Left renal pelvis (tissue), 4 donors: ENCODE data around the gene AFF3. TPM values are rescaled to one million over a fixed set of nuclear protein-coding genes. Genes with fewer than 3 reads are reported as not detected.
"Not testable (repeated sequence)": the region's sequence is repeated elsewhere in the genome, so short reads cannot be mapped to it uniquely, and the experiment has no call there.

Source experiments
- DNase-seq, 4 donors: peaks; one replicate each; pipeline ENCODE4 v3.0.0-alpha.2; 2013; ENCODE audit warnings: low read depth in 4 of 4, low spot score in 3 of 4
- polyA plus RNA-seq, 4 donors: library from polyadenylated mRNA; unstranded; fragments of 120-200 nt; gene quantifications; one replicate each; pipeline ENCODE4 v1.2.1, GENCODE V29; 2013; ENCODE audit not compliant: insufficient read length in 4 of 4

AFF3 gene
- 10 to 100 TPM; 19.5 to 72.9 (median 24.7) TPM for polyA plus RNA-seq

- no peak for DNase-seq
Observed at GRCh38 chr2:100142393-100142792, at the start of gene AFF3. TSS of gene AFF3 (minus strand) at chr2:100142590. CDS start at chr2:100104454, 38,136 bp downstream.

- DNase-seq, result no peak
Observed at GRCh38 chr2:100189387-100189786, 47.0 kb upstream of the AFF3 start.

DNA sequence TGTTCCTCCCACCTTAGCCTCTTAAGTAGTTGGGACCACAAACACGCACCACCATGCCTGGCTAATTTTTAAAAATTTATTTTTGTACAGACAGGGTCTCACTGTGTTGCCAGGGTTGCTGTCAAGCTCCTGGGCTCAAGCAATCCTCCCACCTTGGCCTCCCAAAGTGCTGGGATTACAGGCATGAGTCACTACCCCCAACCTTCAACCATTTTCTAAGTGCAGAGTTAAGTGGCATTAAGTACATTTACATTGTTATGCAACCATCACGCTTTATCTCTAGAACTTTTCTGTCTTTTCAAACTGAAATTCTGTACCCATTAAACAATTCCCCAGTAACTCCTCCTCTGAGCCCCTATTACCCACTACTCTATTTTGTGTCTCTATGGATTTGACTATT, 45.9 kb upstream of the AFF3 start:
- DNase-seq, result no peak

DNA sequence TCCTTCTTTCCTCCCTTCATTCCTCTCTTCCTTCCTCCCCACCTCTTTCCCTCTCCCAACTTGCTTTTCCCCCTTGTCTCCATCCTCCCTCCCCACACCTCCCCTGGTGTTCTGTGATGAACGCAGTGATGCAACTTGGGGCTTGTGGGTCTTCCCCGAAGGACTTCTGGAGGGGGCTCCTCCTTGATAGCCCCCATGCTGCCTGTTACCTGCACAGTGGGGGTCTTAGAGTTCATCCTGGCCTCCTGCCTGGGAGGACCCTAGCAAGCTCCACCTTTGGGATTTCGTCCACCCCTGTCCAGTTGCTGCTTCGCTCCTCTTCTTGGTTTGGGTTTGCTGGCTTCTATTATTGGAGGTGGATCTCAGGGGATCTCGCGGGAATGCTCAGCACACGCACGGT, 43.7 kb upstream of the AFF3 start:
- no peak for DNase-seq

DNA sequence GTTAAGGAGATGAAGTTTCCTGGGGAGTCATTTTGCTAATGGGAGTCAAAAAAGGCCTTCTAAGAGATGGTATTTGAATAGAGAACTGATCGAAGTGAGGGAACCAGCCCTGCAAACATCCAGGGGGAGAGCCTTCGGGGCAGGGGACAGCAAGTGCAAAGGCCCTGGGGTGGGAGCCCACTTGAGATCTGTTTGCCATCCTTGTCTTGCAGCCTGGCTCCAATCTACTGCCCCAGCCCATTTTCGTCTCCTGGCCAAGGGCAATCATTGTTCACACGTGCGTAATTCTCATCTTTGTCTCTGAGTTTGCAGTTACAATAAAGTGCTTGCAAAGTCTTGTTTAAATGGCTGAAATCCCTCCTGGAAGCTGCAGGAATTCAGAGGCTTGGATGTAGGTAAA, 43.1 kb upstream of the AFF3 start:
- no peak for DNase-seq

GRCh38 chr2:100185105-100185504, 42.7 kb upstream of the AFF3 start:
- no peak for DNase-seq

GRCh38 chr2:100184055-100184737, 41.8 kb upstream of the AFF3 start:
- DNase-seq, result no peak

- no peak for DNase-seq
Observed at GRCh38 chr2:100182494-100183361, 40.3 kb upstream of the AFF3 start.

GRCh38 chr2:100180503-100180902, 38.1 kb upstream of the AFF3 start:
- no peak for DNase-seq

DNA sequence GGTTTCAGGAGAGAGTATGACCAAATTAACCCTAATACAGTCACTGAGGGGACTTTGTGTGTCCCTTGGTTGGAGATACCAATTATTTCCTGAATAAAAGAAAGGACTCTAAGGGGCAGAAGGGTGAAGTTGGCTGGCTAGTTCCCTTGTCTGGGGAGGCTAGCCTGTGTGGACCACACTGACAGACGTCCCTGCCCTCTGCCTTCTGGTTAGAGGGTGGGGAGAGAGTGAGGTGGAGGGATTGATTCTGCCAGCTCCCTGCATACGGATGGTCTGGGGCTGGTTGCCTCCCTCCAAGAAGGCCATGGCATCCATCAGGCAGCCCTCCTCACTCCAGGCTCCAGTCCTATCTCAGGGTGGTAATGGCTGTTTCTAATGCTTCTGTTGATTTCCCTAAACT, 37.4 kb upstream of the AFF3 start:
- no peak for DNase-seq

DNA sequence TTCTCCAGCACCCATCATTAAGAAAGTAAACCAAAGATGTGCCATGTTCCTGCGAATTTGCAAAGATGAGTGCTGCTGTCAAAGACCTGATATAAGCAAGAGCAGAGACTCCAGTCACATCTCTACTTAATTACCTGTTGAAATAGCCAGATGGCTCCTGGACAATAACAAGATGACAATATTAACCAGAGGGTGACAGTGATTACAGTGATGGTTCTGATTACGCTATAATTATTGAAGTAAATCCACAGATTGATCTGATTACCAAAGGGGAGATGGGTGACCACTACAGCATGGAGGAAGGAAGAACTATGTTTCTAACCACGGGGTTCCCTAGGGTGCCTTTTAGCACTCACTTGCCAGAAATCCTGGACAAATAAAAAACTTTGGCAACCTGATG, 36.5 kb upstream of the AFF3 start:
- DNase-seq, result no peak

GRCh38 chr2:100178085-100178788, 35.8 kb upstream of the AFF3 start:
- DNase-seq, result no peak

- no peak for DNase-seq
Observed at GRCh38 chr2:100176925-100177324, 34.5 kb upstream of the AFF3 start.

- DNase-seq, result no peak
Observed at GRCh38 chr2:100174026-100174431, 31.6 kb upstream of the AFF3 start.

DNA sequence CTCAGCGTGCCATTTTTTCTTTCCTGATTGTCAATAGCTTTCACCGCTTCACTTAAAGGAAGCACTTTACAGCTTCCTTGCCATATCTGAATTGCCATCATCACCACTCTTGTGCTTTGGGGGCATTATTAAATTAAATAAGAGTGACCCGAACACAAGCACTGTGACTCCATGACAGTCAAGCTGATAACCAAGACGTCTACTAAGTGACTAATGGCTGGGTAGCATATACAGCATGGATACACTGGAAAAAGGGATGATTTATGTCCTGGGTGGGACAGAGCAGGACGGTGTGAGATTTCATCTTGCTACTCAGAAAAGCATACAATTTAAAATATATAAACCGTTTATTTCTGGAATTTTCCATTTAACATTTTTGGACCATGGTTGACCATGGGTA, 24.3 kb upstream of the AFF3 start:
- DNase-seq, result no peak

GRCh38 chr2:100163605-100164004, 21.2 kb upstream of the AFF3 start:
- no peak for DNase-seq

- DNase-seq, result no peak
Observed at GRCh38 chr2:100161945-100162620, 19.7 kb upstream of the AFF3 start.

DNA sequence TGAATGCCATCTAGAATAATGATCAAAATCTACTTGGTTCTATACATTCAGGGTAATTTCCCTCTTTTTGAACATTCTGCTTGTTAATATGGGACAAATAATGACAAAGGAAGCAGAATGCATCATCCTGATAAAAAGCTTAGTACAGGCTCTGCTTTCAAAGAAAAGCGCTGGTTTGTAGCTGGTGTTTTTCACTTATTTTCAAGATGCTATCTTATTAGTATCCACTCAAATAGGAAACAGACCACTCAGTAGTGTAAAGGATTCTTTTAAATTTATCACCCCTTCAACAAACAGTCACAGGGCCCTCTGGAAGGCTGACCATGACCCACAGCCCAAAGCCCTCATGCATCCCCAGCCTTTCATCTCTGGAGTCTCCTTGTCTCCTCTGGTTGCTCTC, 18.0 kb upstream of the AFF3 start:
- no peak for DNase-seq

DNA sequence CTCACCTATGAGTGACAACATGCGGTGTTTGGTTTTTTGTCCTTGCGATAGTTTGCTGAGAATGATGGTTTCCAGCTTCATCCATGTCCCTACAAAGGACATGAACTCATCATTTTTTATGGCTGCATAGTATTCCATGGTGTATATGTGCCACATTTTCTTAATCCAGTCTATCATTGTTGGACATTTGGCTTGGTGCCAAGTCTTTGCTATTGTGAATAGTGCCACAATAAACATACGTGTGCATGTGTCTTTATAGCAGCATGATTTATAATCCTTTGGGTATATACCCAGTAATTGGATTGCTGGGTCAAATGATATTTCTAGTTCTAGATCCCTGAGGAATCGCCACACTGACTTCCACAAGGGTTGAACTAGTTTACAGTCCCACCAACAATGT, 9.4 kb upstream of the AFF3 start:
- not testable (repeated sequence) for DNase-seq

DNA sequence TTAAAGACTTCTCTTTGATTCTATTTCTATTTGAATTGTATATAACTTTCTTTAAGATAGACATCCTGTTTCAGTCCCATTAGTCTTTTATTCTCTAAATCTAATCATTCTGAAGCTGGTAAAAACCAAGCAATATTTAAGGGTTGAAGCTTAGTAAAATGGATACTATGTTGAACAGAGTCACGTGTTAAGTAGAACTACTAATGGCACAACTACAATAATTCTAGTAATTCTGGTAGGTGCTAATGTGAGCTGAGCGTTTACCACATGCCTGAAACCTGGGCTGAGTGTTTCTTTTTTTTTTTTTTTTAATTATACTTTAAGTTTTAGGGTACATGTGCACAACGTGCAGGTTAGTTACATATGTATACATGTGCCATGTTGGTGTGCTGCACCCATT, 8.9 kb upstream of the AFF3 start:
- no peak for DNase-seq

- no peak for DNase-seq
Observed at GRCh38 chr2:100148883-100149282, 6.5 kb upstream of the AFF3 start.
